CD14-positive monocyte (primary cell): Measurements from ENCODE around the gene LDB1. TPM values are rescaled to one million over a fixed set of nuclear protein-coding genes. Genes with fewer than 3 reads are reported as not detected.

Source experiments
- DNase-seq, 3 donors: peaks; one replicate each; pipeline ENCODE4 v3.0.0-alpha.2; 2011 to 2022
- H2AFZ ChIP-seq: 2 replicates; pipeline ENCODE4 v1.6.0; 2012; ENCODE audit warnings: mild to moderate bottlenecking, low read depth, low read length, inconsistent platforms; ENCODE audit not compliant: insufficient read depth, poor library complexity, severe bottlenecking
- H3K27ac ChIP-seq, 2 donors: 1 replicate in 1 of 2; 2 replicates in 1 of 2; pipeline ENCODE4 v1.5.1; 2012 to 2013; ENCODE audit warnings: low read length in 2 of 2, control low read depth in 1 of 2, inconsistent platforms in 1 of 2, low read depth in 1 of 2, mild to moderate bottlenecking in 1 of 2
- H3K27me3 ChIP-seq, 2 donors: one replicate each; pipeline versions ENCODE4 v1.6.0 to v1.6.1; 2011 to 2013; ENCODE audit warnings: low read length in 2 of 2; ENCODE audit not compliant: control insufficient read depth in 2 of 2, insufficient read depth in 2 of 2
- H3K36me3 ChIP-seq, 2 donors: replicated peaks in 1 of 2; 1 replicate in 1 of 2; 2 replicates in 1 of 2; pipeline versions ENCODE4 v1.5.1 to v1.6.1; 2012 to 2013; ENCODE audit warnings: low read length in 2 of 2, control low read depth in 1 of 2, inconsistent platforms in 1 of 2, mild to moderate bottlenecking in 1 of 2; ENCODE audit not compliant: insufficient read depth in 2 of 2, control insufficient read depth in 1 of 2
- H3K4me1 ChIP-seq, 2 donors: 1 replicate in 1 of 2; 2 replicates in 1 of 2; pipeline versions ENCODE4 v1.5.1 to v1.6.1; 2012 to 2013; ENCODE audit warnings: low read length in 2 of 2, control low read depth in 1 of 2, inconsistent platforms in 1 of 2, mild to moderate bottlenecking in 1 of 2, moderate library complexity in 1 of 2; ENCODE audit not compliant: insufficient read depth in 2 of 2, control insufficient read depth in 1 of 2
- H3K4me2 ChIP-seq: replicated peaks from 2 replicates; pipeline ENCODE3; 2012; ENCODE audit warnings: low read length, moderate library complexity, mild to moderate bottlenecking; ENCODE audit not compliant: poor library complexity, severe bottlenecking; ENCODE audit errors: extremely low read depth
- H3K4me3 ChIP-seq, 3 experiments: fragments of 200-600 bp in 1 of 3; sonication (generic) in 1 of 3; replicated peaks in 1 of 3; 1 replicate in 2 of 3; 2 replicates in 1 of 3; pipeline ENCODE4 v1.5.1; 2011 to 2013; ENCODE audit warnings: low read length in 3 of 3, mild to moderate bottlenecking in 3 of 3, control low read depth in 2 of 3, low read depth in 2 of 3, inconsistent platforms in 1 of 3, moderate library complexity in 1 of 3
- H3K79me2 ChIP-seq: 2 replicates; pipeline ENCODE4 v1.6.0; 2012; ENCODE audit warnings: mild to moderate bottlenecking, control low read depth, inconsistent platforms, low read length, moderate library complexity; ENCODE audit not compliant: insufficient read depth
- H3K9ac ChIP-seq: 2 replicates; pipeline ENCODE4 v1.6.0; 2017; ENCODE audit warnings: low read length, mild to moderate bottlenecking; ENCODE audit not compliant: insufficient read depth, poor library complexity, severe bottlenecking
- H3K9me3 ChIP-seq, 2 donors: replicated peaks in 1 of 2; 1 replicate in 1 of 2; 2 replicates in 1 of 2; pipeline versions ENCODE4 v1.5.1 to v1.6.1; 2012 to 2013; ENCODE audit warnings: low read length in 2 of 2, control low read depth in 1 of 2; ENCODE audit not compliant: control insufficient read depth in 1 of 2, insufficient read depth in 1 of 2
- H4K20me1 ChIP-seq: 2 replicates; pipeline ENCODE4 v1.6.0; 2012; ENCODE audit warnings: mild to moderate bottlenecking, low read length, control low read depth, moderate library complexity; ENCODE audit not compliant: insufficient read depth
- H3K27ac Mint-ChIP-seq, 7 donors: one replicate each; pipeline ENCODE4 v1.8.0; 2020; ENCODE audit warnings: mild to moderate bottlenecking in 7 of 7, mixed read lengths in 7 of 7, moderate library complexity in 6 of 7, inconsistent platforms in 2 of 7
- H3K27me3 Mint-ChIP-seq, 3 donors: one replicate each; pipeline ENCODE4 v1.8.0; 2021 to 2022; ENCODE audit warnings: low read depth in 3 of 3, mild to moderate bottlenecking in 3 of 3, mixed read lengths in 3 of 3, moderate library complexity in 3 of 3, inconsistent platforms in 1 of 3
- H3K36me3 Mint-ChIP-seq, 2 donors: one replicate each; pipeline ENCODE4 v1.8.0; 2020; ENCODE audit warnings: mixed read lengths in 2 of 2, inconsistent platforms in 1 of 2, mild to moderate bottlenecking in 1 of 2
- H3K4me1 Mint-ChIP-seq: one replicate; pipeline ENCODE4 v1.8.0; 2020; ENCODE audit warnings: mild to moderate bottlenecking, mixed read lengths
- H3K4me3 Mint-ChIP-seq, 2 donors: one replicate each; pipeline ENCODE4 v1.8.0; 2020; ENCODE audit warnings: mild to moderate bottlenecking in 2 of 2, mixed read lengths in 2 of 2, moderate library complexity in 1 of 2
- H3K9me3 Mint-ChIP-seq, 7 donors: one replicate each; pipeline ENCODE4 v1.8.0; 2020 to 2022; ENCODE audit warnings: mixed read lengths in 7 of 7, mild to moderate bottlenecking in 6 of 7, moderate library complexity in 6 of 7, inconsistent platforms in 2 of 7
- CTCF ChIP-seq: fragments of 200-600 bp; IDR thresholded peaks from one replicate; pipeline ENCODE4 v1.8.0; 2022; ENCODE audit warnings: antibody characterized with exemption, mild to moderate bottlenecking
- WGBS: methylation state at CpG from one replicate; pipeline ENCODE4 v1.1.5; 2013; ENCODE audit warnings: missing lambda C conversion rate; ENCODE audit not compliant: insufficient coverage; 5-methylcytosine and 5-hydroxymethylcytosine counted together
- intact Hi-C, 2 donors: fragments of 100-400 bp; cut with micrococcal nuclease; formaldehyde crosslinking; loops; one replicate each; pipeline versions ENCODE4 v1.15.0 to v1.15.1; 2023
- polyA plus RNA-seq, 3 donors: library from polyadenylated mRNA; depleted of rRNA in 1 of 3; unstranded in 2 of 3; stranded (reverse) in 1 of 3; fragments of 300-500 nt in 2 of 3; fragments of >200 nt in 1 of 3; fragmentation: Illumina TruSeq in 2 of 3; gene quantifications; 1 replicate in 2 of 3; 2 replicates in 1 of 3; pipeline ENCODE4 v1.2.3, GENCODE V29; 2012 to 2021

LDB1 gene
- polyA plus RNA-seq, 3 donors: 8.7 to 103 (median 21.9) TPM

DNA sequence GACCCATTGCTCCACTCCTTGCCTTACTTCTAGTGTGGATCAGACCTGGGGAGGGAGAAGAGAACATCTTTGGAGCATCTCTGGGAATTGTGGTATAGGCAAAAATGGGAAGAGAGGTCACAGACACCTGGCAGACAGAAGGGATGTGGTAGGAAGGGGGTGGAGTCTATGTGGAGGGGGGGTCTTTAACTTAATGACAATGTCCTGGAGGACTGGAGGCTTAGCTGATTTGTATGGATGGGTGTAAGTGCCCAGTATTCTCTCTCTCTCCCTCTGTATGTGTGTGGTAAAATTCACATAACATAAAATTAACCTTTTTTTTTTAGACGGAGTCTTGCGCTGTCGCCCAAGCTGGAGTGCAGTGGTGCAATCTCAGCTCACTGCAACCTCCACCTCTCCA lies 3.1 kb upstream of the LDB1 start:
- peaks cover 24% of the 10 kb centered on the region for H3K4me1 Mint-ChIP-seq
- no peak overlapping the region for H3K4me3 Mint-ChIP-seq
- DNase-seq: no peak
- intact Hi-C loops: no loop called here
- H4K20me1 ChIP-seq: peaks cover 12% of the 10 kb centered on the region
- H3K27ac ChIP-seq: no peak overlapping the region
- no peak overlapping the region for H3K4me3 ChIP-seq
- H3K27me3 ChIP-seq: no peaks in the 10 kb centered on the region
- H3K36me3 Mint-ChIP-seq: no peaks in the 10 kb centered on the region
- H3K4me1 ChIP-seq: peaks cover 22 to 28% of the 10 kb centered on the region in 2 donors
- H3K9me3 ChIP-seq: no peaks in the 10 kb centered on the region
- H3K36me3 ChIP-seq: no peaks in the 10 kb centered on the region
- H3K79me2 ChIP-seq: peaks cover 31% of the 10 kb centered on the region
- peaks cover 3 to 6% (median 4%) of the 10 kb centered on the region in 3 donors for H3K27me3 Mint-ChIP-seq
- no peaks in the 10 kb centered on the region for H3K9me3 Mint-ChIP-seq
- TF ChIP-seq CTCF: no peak
- H3K27ac Mint-ChIP-seq: no peak overlapping the region
- no peak overlapping the region for H3K4me2 ChIP-seq
- WGBS: no CpG with 5 or more reads among the region's 3 CpGs
- no peak overlapping the region for H2AFZ ChIP-seq
- H3K9ac ChIP-seq: no peak overlapping the region

DNA sequence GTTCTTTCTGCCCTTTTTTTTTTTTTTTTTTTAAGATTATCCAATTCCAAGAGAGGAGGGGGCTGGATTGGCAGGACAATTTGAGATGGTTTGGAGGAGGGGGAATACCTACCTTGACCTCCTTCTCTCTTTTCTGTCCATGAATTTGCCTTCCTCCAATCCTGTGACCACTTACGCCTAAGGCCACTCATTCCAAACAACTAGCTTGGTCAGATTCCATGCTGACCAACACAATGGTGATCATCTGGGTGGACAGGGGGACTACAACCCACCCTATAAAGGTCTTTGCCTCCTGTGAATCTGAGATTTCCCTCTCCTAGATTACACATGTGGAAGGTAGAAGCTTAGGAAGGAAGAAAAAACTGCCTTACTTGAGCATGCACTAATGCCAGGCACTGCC lies 2.3 kb upstream of the LDB1 start:
- no CpG with 5 or more reads among the region's 1 CpG for WGBS
- DNase-seq: peak in 1 of 3 donors; percentile 1
- Mint-ChIP-seq H3K4me3 (no peak overlapping the region), H3K27me3 (peaks cover 3 to 6% (median 4%) of the 10 kb centered on the region in 3 donors), H3K9me3 (no peaks in the 10 kb centered on the region), H3K4me1 (peaks cover 32% of the 10 kb centered on the region), H3K36me3 (no peaks in the 10 kb centered on the region), H3K27ac (no peak overlapping the region)
- H4K20me1 ChIP-seq: peaks cover 19% of the 10 kb centered on the region
- H3K9ac ChIP-seq: no peak overlapping the region
- peaks cover 38% of the 10 kb centered on the region for H3K79me2 ChIP-seq
- no peak overlapping the region for H3K4me3 ChIP-seq
- H3K9me3 ChIP-seq: no peaks in the 10 kb centered on the region
- H3K27me3 ChIP-seq: no peaks in the 10 kb centered on the region
- intact Hi-C loops: no loop called here
- no peak overlapping the region for H3K27ac ChIP-seq
- H2AFZ ChIP-seq: no peak overlapping the region
- no peak for TF ChIP-seq CTCF
- no peaks in the 10 kb centered on the region for H3K36me3 ChIP-seq
- peaks cover 30 to 35% of the 10 kb centered on the region in 2 donors for H3K4me1 ChIP-seq
- no peak overlapping the region for H3K4me2 ChIP-seq
